HG02588 (cell line): ENCODE results near the gene IGSF9B.

Source experiments
- ATAC-seq: cut with Tn5 transposase; IDR thresholded peaks from one replicate; pipeline ENCODE4 v1.9.1; 2021; ENCODE audit warnings: mild to moderate bottlenecking, moderate library complexity; ENCODE audit not compliant: unreplicated experiment

IGSF9B gene

GRCh38 chr11:133864756-133865155 lies 92.0 kb downstream of the IGSF9B start:
- no peak for ATAC-seq

DNA sequence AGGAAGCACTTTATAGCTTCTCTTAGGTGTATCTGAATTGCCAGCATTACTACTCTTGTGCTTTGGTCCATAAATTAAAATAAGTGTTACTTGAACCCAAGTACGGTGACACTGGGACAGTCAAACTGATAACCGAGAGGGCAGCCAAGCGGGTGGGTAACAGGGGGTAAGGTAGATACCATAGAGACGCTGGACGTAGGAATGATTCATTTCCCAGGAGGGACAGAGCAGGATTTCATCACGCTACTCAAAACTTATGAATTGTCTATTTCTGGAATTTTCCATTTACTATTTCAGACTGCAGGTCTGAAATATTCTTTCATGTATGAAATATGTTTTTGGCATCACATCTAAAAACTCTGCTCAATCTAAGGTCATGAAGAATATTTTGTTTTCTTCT lies 96.6 kb downstream of the IGSF9B start:
- no peak for ATAC-seq
